Ovary (tissue), 3 donors: ENCODE measurements around the gene SH2D1A.

Source experiments
- CTCF ChIP-seq, 3 donors: fragments of 450-650 bp in 2 of 3; fragments of 200-600 bp in 1 of 3; IDR thresholded peaks; one replicate each; pipeline versions ENCODE4 v1.5.1 to v1.8.0; 2016 to 2022; ENCODE audit warnings: antibody characterized with exemption in 3 of 3, mild to moderate bottlenecking in 1 of 3
- POLR2A ChIP-seq: fragments of 450-650 bp; IDR thresholded peaks from one replicate; pipeline ENCODE4 v1.6.1; 2017; ENCODE audit warnings: antibody characterized with exemption, mild to moderate bottlenecking, moderate library complexity
- donor health status: DM: no; HTN: no; CAD: no.

DNA sequence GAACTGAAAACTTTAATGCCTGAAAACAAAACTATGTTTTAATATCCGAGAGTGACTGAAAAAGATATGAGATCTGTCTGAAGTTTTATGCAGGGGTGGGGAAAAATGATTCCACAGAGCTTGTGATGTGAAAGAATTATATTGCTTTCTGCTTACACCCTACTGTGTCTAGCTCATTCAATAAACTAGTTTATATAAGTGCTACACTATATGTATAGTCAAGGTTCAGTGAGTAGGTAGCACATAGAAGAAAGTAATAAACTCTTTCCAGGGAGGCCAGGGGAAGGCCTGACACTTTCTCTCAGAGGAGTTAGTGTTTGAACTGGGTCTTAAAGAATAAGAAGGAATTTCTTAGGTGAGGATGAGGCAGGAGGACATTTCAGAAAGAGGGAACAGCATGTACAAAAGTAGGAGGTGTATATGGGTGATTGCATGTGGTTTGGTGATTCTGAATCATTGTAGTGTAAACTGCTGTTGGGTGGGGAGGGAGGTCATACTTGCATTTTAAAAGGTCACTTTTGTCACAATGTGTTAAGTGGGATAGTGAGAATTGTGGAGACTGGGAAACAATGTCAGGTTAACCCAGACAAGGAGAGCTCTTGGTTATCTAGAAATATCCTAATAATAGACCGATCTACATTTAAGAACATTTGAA, 39.0 kb upstream of the SH2D1A start:
- no peak for TF ChIP-seq POLR2A
- TF ChIP-seq CTCF (IDR thresholded peaks at IDR 0.05): no peak
